Hematopoietic multipotent progenitor cell treated with erythropoietin and hydrocortisone succinate and interleukin-3 and kit ligand, for 15 days (in vitro differentiated cells): ENCODE data around the gene MSI2.

Experiments
- DNase-seq: peaks from one replicate; pipeline ENCODE4 v3.0.0-alpha.2; 2015; ENCODE audit warnings: low spot score

The MSI2 gene

GRCh38 chr17:57396511-57396921, 140.2 kb downstream of the MSI2 start:
- no peak for DNase-seq

- no peak for DNase-seq
Observed at GRCh38 chr17:57397402-57397801, 141.1 kb downstream of the MSI2 start.

GRCh38 chr17:57399690-57400089, 143.4 kb downstream of the MSI2 start:
- DNase-seq, result no peak

GRCh38 chr17:57400648-57401047, 144.3 kb downstream of the MSI2 start:
- DNase-seq, result no peak

- DNase-seq, result no peak
Observed at GRCh38 chr17:57401556-57402488, 145.5 kb downstream of the MSI2 start.

- DNase-seq, result no peak
Observed at GRCh38 chr17:57402681-57403180, 146.4 kb downstream of the MSI2 start.

- DNase-seq, result no peak
Observed at GRCh38 chr17:57403236-57403635, 146.9 kb downstream of the MSI2 start.

- no peak for DNase-seq
Observed at GRCh38 chr17:57404073-57404472, 147.8 kb downstream of the MSI2 start.

GRCh38 chr17:57404795-57405490, 148.6 kb downstream of the MSI2 start:
- DNase-seq, result no peak

- DNase-seq, result no peak
Observed at GRCh38 chr17:57405491-57406072, 149.3 kb downstream of the MSI2 start.

- no peak for DNase-seq
Observed at GRCh38 chr17:57406131-57406980, 150.0 kb downstream of the MSI2 start.

- no peak for DNase-seq
Observed at GRCh38 chr17:57406981-57407286, 150.6 kb downstream of the MSI2 start.

- DNase-seq, result no peak
Observed at GRCh38 chr17:57407287-57408070, 151.2 kb downstream of the MSI2 start.

- no peak for DNase-seq
Observed at GRCh38 chr17:57408071-57408811, 151.9 kb downstream of the MSI2 start.

- no peak for DNase-seq
Observed at GRCh38 chr17:57410169-57410568, 153.8 kb downstream of the MSI2 start.

GRCh38 chr17:57412520-57413096, 156.3 kb downstream of the MSI2 start:
- no peak for DNase-seq

- no peak for DNase-seq
Observed at GRCh38 chr17:57413848-57414651, 157.7 kb downstream of the MSI2 start.

GRCh38 chr17:57415751-57416207, 159.5 kb downstream of the MSI2 start:
- no peak for DNase-seq

GRCh38 chr17:57416369-57416768, 160.0 kb downstream of the MSI2 start:
- DNase-seq, result no peak
